Fibroblast of skin of right quadriceps (primary cell): Measurements from ENCODE around the gene CHL1.

Source experiments
- DNase-seq: peaks from one replicate; pipeline ENCODE4 v3.0.0-alpha.2; 2013

CHL1 gene

GRCh38 chr3:228442-229182 lies 32.0 kb downstream of the CHL1 start:
- DNase-seq, result no peak

- DNase-seq, result no peak
Measured at GRCh38 chr3:229183-229661, 32.7 kb downstream of the CHL1 start.

GRCh38 chr3:236881-237280 lies 40.3 kb downstream of the CHL1 start:
- no peak for DNase-seq

DNA sequence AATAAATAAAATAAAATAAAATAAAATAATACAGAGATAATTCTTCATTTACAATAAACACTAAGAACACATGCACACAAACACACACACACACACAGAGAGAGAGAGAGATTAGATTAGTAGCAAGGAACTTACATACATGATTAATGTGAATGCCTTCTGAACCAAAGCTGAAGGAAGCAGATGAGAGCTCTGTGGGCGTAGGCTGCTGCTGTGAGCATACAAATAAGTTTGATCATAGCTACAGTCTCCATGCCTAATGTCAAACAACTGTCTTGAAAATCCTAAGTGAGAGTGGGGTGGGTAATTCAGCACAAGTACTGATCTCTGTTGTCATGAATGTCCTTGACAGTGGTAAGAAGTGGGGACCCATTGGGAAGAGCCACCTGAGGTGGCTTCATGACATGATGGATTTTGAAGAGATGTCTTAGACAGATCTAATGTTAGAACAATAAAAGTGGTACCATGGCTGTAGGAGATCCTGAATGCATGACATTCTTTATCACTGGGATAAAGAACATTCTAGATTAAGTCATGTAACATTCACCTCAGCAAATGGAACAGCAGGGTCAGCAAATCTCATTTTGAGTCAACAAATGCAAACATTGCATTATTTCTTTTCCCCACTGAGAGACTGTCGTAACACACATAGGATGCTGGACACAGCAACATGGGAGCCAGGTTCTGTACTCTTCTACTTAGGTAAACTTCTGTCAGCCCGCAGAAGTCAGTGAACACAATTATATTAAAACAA lies 46.2 kb downstream of the CHL1 start:
- no peak for DNase-seq

GRCh38 chr3:243356-243725 lies 46.8 kb downstream of the CHL1 start:
- no peak for DNase-seq

- DNase-seq, result no peak
Measured at GRCh38 chr3:244041-244440, 47.5 kb downstream of the CHL1 start.

DNA sequence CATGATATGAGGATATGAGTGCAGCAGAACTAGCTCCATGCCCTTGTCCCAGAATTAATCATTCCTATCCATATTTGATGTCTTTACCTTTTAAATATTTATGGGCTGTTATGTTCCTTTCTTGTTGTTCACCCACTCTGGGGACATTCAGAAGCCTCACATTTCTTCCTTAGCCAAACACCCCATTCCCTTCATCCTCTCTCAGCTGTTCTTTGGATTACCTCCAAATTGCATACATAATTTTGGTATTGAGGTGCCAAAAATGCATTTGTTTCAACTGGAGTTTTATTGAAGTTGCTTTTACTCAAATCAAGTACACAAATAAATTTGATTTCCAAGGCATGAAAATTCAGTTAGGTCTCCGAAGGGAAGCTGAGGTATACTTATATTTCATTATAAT lies 51.4 kb downstream of the CHL1 start:
- DNase-seq, result no peak

DNA sequence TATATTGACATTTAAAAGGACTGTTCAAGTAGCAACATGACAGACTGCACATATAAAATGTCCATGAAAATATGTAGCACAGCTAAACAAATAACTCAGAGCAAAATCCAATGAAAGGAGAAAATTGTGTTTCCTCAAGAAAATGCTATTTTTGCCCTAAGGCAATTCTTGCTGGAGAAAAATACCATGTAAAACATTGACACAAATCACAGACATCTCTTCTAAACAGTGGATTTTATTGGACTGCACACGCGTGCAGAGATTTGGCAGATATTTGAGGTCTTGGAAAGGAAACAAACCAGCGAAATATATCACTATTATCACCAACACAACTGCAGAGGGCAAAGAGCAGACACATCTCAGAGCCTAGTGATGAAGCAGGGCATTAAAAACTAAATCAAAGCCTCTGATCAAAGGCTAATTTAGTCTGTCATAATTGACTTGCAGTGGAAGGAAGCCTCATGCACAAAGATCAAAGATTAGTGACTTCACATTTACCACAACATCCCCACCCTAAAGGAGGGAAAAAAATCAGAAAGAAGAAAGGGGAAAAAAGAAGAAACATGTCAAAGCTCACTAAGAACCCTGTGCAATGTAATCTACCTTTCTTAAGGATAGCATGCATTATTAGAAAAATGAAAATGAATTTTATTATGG lies 52.4 kb downstream of the CHL1 start:
- no peak for DNase-seq

DNA sequence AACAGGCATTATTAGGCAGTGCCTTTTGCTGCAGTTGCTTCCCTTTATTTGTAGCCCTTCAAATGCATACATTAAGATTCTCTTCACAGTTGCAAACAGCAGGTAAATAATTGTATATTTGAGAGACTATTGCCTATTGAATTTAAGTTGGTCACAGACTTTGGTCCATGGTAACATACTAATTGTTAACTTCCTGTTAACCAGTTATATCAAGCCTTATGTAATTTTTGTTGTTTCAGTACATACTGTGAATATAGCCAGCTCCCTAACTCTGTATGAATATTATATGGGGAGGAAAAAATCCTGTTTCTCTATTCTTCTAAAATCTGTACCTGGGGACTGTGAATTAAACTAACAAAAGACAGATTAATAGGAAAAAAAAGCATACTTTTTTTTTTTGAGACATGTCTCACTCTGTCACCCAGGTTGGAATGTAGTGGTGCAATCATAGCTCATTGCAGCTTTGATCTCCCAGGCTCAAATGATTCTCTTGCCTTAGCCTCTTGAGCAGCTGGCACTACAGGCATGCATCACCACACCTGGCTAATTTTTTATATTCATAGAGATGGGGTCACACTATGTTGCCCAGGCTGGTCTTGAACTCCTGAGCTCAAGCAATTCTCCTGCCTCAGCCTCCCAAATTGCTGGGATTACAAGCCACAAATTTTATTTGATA lies 53.2 kb downstream of the CHL1 start:
- DNase-seq, result no peak

DNA sequence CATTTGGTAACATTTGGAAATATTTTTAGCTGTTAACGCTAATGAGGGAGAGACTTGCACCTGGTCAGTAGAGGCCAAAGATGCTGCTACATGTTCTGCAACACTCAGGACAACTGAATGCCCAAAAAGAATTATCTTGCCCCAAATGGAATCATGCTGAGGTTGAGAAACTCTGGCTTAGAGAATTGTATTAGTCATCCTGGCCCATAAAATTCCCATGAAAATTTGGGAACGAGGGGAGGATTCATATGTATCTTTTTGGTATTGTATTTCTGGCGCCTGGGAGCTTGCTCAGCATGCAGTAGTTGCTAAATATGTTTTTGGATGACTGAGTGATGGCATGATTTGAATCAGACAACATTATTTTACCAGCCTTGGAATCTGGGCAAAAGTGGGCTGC lies 59.9 kb downstream of the CHL1 start:
- no peak for DNase-seq

DNA sequence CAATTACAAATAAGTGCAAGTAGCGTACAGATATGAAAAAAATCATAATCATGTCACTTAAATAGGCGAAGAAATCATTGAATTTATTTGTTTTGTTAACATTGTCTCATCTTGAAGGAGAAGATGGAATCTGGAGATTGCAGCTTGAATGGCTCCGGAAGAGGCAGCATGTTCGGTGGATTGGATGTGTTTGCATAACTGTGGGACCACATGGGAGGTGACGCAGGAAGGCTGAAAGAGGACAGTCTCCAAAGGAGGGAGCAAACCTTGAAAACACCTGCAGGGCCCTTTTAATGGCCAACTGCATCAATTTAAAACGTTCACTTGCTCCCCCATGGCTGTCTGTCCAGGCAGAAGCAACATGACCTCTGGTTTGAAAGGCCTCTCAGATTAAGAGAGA lies 61.3 kb downstream of the CHL1 start:
- no peak for DNase-seq

DNA sequence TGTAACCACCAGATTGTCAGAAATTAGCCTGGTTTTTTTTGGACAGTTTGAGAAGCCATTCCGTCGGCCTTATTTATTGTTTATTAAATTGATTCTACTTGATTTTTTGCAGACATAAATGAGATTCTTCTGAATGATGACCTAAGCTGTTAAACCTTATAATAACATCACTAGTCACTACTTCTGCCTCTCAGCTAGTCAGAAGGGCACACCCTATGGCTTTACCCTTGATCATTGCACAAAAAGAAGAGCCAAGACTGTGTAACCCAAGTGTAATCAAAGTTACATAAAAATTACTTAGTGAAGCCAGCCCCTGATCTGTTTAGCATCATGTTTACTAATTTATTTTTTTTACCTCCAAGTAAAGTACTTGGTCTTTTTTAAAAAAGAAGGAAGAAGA lies 64.3 kb downstream of the CHL1 start:
- no peak for DNase-seq

- DNase-seq, result no peak
Measured at GRCh38 chr3:263393-263792, 66.8 kb downstream of the CHL1 start.

DNA sequence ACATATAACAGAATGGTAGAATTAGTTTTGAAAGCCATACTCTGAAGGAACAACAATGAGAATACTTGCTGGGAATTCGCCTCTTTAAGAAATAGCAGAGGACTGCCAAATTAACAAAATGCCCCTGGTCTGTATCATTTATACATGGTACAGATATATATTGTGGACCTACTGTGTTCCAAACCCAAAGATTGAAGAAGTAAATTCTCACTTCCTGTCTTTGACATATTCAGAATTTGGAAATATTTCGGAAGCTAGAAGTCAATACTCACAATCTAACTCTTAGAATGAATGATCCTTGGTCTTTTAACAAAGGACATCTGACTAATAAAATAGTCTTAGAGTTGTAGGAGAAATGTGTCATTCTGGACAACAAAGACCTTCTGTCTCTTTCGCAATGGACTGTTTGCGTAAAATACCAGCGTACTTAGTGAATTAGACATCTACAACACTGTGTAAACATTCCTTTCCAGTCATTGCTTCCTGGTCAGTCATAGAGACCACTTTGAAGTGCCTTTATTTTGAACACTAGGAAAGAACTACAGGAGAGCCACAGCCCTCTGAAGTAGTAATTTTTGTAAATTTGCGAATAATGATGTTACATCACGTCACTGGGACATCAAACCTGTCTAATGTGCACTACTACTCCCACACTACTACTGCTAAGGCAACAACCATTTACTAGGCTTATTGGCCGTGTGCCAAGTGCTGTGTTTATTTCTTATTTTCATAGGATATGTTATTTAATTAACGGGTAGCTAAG lies 68.0 kb downstream of the CHL1 start:
- peak; percentile 1 for DNase-seq

GRCh38 chr3:267101-267500 lies 70.5 kb downstream of the CHL1 start:
- DNase-seq, result no peak

- DNase-seq, result no peak
Measured at GRCh38 chr3:270688-271087, 74.1 kb downstream of the CHL1 start.

DNA sequence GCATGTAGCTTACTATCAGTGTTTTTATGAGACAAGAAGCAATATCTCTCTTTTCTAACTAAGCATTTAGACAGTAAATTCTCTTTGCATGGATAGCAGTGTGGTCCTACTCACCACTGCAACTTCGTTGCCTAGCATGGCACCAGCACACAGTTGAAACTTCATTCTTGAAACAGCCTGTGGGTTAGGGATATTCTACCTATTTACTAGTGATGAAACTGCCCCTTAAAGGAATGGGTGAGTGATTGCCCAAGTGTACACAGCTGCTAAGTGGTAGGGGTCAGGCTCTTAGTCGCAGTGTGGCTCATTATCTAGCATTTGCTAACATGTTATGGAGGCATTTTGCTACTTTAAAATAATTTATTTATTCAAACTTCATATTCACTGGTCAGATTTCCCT lies 78.4 kb downstream of the CHL1 start:
- no peak for DNase-seq

DNA sequence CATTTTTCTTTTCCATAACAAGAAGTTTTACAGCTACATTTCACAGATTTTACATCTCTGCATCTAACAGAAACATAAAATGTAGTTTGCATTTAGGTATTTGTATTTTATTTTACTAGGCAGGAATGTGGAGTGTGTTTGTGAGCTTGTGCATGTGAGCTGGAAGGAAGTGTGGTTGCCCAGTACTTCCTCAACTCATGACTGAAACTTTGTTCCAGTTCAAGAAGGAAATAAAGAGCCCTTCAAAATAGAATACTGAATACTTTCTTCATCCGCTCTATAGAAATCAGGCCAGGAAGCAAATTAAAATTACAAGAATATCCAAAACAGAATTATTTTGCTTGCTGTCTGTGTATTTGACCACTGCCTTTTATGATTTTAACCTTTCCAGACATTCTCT lies 81.3 kb downstream of the CHL1 start:
- no peak for DNase-seq

- no peak for DNase-seq
Measured at GRCh38 chr3:278300-279064, 81.9 kb downstream of the CHL1 start.

GRCh38 chr3:279325-279724 lies 82.8 kb downstream of the CHL1 start:
- DNase-seq, result no peak

- DNase-seq, result no peak
Measured at GRCh38 chr3:280681-281080, 84.1 kb downstream of the CHL1 start.

DNA sequence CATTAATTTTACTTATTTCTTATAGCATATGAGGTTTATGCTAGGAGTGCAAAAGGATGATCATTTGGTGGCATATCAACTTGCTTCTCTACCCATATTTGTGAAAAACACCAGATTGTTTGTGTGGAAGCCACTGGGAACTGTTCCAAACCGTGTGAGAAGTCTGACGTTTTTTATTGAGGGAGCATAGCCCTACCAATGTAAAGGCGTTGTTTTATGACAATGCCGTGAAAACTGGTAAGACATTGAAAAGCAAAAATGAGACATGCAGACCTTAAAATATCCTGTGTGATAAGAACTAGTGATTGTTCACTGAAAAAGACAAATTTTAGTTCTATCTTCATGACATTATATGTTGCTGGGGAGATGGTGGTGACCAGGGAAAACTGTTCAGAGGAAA lies 87.8 kb downstream of the CHL1 start:
- DNase-seq, result no peak
